HG02884 (cell line): ENCODE measurements around the gene OR10G7.
A peak's percentile ranks its signal among the peaks of the same experiment; 100 is the strongest.

Experiments used
- ATAC-seq: cut with Tn5 transposase; IDR thresholded peaks from one replicate; pipeline ENCODE4 v1.9.1; 2021; ENCODE audit warnings: mild to moderate bottlenecking, moderate library complexity; ENCODE audit not compliant: unreplicated experiment

The OR10G7 gene, protein sequence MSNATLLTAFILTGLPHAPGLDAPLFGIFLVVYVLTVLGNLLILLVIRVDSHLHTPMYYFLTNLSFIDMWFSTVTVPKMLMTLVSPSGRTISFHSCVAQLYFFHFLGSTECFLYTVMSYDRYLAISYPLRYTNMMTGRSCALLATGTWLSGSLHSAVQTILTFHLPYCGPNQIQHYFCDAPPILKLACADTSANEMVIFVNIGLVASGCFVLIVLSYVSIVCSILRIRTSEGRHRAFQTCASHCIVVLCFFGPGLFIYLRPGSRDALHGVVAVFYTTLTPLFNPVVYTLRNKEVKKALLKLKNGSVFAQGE

GRCh38 chr11:124041254-124041653 lies at the start of gene OR10G7:
Gene OR10G7 (minus strand): TSS chr11:124041325. CDS start chr11:124039001, 2,324 bp downstream.
- no peak for ATAC-seq

GRCh38 chr11:124085997-124086846 lies 45.1 kb upstream of the OR10G7 start:
- no peak for ATAC-seq

GRCh38 chr11:124085583-124085982 lies 44.5 kb upstream of the OR10G7 start:
- no peak for ATAC-seq

DNA sequence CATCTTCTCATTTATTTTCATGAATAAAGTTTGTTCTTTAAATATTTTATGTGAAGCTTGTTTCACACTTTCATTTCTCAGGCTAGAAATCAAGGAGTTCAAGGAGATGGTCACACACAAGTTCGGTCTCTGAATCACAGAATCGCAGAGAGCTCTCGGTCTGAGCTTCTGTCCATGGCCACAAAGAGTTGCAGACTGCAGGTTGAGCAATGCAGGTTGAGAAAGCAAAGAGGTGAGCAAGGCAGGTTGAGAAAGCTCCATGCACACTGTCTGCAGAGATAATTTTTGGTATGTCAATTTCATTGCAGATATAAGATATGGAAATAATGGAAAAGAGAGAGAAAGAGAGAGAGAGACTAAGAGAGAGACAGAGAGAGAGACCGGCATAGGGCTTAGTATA lies 41.2 kb upstream of the OR10G7 start:
- ATAC-seq = no peak

DNA sequence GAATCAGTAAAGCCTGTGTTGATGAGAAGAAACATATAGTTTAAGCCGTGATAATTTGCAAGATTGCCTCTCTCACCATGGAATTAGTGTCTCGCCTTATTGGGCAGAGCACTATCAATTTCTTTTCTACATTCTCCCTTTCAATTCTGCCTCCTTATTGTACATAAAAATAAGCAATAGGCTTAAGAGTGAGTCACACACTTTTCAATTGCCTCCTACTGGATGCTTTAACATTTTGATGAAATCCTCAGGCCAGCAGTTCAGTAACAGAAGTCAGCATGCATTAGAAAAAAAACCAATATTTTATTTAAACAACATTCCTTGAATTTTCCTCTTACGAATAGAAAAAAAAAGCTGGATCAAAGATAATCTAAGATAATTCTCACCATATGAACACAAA lies 40.4 kb upstream of the OR10G7 start:
- no peak for ATAC-seq

GRCh38 chr11:124080327-124081001 lies 39.3 kb upstream of the OR10G7 start:
- ATAC-seq = no peak

DNA sequence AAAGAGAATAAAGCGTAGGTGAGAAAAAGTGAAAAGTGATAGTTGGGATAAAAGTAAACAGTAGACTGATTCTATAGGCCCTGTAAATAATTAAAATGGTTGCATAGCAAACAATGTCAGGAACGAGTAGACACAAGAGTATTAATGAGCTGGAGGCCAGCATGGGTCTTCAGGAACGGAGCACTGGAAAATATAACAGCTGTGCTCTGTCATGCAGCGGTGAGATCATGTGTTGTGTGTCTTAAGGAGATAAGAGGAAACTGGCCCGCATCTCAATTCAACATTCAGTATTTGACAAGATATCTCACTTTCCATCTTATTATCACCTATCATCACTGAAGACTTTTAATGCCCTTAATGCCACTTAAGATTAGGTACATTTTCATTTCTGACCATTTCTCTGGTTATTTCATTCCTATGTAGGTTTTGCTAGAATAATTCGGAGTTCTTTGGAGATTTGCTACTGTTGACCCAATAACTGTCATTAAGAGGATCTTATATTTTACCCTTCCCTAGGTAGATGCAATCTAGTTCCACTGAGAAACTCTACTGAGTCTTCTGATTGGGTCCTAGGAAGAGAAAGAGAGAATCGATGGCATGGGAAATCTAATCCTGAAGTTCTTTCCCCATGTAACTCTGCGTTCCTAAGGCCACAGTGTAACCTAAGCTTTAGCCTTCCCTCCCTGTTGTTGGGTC lies 38.7 kb upstream of the OR10G7 start:
- ATAC-seq = no peak

DNA sequence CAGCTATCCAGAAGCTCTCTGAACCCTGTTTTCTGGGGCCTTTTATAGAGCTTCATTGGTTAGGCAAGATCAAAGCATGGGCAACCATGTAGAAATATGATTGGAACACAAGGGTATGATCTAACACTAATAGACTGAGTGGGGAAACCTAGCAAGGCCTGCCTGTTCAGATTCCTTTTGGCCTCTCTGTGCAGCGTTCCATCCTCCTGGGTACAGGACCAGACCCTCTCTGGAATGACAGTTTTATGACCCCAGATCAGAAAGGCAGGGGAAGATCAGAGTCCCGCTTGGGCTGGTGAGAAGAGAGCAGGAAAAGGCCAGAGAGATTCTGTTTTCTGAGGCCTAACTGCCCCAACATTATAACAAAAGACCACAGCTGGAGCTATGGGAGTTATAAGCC lies 37.5 kb upstream of the OR10G7 start:
- no peak for ATAC-seq

DNA sequence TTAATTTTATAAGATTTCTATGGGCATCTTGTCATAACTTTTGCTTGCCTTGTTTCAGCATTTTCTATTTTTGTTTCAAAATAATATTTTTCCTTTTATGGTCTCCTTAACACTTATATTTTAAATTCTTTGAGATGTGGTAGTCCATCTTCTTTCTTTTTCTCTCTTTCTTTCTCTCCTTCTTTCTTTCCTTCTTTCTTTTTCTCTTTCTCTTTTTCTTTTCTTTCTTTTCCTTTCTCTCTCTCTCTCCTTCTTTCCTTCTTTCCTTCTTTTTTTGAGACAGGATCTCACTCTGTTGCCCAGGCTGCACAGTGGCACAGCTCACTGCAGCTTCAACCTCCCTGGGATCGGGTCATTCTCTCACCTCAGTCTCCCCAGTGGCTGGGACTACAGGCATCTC lies 36.1 kb upstream of the OR10G7 start:
- ATAC-seq = no peak

GRCh38 chr11:124075841-124076651 lies 34.9 kb upstream of the OR10G7 start:
- ATAC-seq = peak; percentile 61

GRCh38 chr11:124075492-124075840 lies 34.3 kb upstream of the OR10G7 start:
- ATAC-seq = no peak

GRCh38 chr11:124074554-124074953 lies 33.4 kb upstream of the OR10G7 start:
- no peak for ATAC-seq

DNA sequence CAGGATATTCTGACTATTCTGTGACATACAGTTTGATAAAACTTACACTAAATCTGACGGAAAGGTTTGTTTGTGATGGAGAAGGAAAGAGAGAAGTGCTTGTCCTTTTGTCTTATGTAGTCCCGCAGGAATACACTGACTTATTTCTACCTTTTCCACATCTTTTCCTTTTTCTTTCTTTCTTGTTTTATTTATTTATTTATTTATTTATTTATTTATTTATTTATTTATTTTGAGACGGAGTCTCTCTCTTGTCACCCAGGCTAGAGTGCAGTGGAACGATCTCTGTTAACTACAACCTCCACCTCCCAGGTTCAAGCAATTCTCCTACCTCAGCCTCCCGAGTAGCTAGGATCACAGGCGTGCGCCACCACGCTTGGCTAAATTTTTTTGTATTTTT lies 31.0 kb upstream of the OR10G7 start:
- ATAC-seq = no peak

DNA sequence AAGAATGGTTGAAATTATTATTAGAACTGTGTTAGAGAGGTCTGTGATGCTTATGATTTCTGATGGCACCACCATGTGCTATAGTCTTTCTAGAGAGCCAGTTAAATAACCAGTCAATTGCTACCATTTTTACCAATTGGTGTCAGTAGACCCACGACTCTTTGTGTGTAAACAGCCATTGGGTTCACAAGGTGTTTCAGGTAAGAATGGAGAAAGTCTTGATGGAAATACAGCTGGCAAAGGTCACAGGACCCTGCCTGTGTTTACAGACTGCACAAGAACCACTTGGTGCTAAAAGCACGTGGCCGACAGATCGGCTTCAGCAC lies 30.5 kb upstream of the OR10G7 start:
- ATAC-seq = no peak

DNA sequence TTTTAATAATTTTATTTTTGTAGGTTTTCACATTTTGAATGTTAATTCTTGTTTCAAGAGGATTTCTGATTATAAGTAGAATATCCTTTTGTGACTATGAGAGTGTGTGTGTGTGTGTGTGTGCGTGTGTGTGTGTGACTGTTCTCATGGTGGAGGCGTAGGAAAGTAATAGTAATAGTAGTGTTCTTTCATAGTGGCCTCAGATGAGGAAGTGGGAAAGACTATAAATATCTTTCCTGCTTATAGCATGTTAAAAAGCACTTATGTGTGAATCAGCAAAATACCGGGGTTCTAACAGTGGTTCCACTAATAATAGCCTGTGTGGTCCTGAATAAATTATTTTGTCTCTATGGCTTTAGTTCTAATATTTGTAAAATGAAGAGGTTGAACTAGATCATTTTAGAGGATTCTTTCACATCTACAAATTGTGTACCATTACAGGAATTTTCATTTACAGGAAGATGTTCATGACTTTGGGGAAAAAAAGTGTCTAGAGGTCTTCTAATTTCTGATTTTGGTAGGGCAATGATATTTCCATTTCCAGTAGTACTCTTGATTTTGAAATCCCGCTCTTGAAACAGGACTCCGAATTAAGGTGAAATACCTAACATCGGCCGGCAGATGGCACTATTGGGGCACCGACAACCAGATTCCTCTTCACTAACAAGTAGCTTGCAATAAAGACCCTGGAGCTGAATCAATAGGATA lies 29.9 kb upstream of the OR10G7 start:
- peak; percentile 93 for ATAC-seq

GRCh38 chr11:124069429-124070401 lies 28.6 kb upstream of the OR10G7 start:
- peak; percentile 49 for ATAC-seq

GRCh38 chr11:124068601-124069110 lies 27.5 kb upstream of the OR10G7 start:
- no peak for ATAC-seq

DNA sequence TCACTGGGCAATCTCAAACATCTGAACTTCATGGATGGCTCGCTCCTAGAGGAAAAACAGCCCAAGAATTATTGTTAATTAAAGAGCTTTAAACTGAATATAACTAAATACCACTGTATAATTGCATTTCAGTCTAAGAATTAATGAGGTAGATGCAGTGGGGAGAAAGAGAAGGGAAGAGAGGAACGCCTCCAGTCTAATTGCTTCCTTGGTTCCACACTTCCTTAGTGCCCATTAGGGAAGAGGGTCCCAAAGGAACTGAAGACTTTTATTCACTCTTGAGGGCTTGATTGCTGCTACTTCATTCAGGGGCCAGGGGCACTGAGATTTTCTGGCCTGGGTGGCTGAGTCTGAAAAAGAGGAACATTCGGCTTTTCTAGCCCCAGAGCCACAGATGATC lies 11.8 kb upstream of the OR10G7 start:
- no peak for ATAC-seq
